Left ventricle myocardium inferior (tissue), 1 donor: ENCODE data around the gene BMPER. TPM values are rescaled to one million over a fixed set of nuclear protein-coding genes. Genes with fewer than 3 reads are reported as not detected.

ENCODE experiments used
- DNase-seq: peaks from one replicate; pipeline ENCODE4 v3.0.0-alpha.2; 2020
- H3K27ac ChIP-seq: fragments of 200-600 bp; replicated peaks from 2 replicates; pipeline ENCODE4 v1.8.0; 2021
- H3K27me3 ChIP-seq: fragments of 200-600 bp; 2 replicates; pipeline ENCODE4 v1.8.0; 2021; ENCODE audit warnings: low read depth
- H3K36me3 ChIP-seq: fragments of 200-600 bp; 2 replicates; pipeline ENCODE4 v1.8.0; 2021
- H3K4me1 ChIP-seq: fragments of 200-600 bp; 2 replicates; pipeline ENCODE4 v1.8.0; 2021
- H3K4me3 ChIP-seq: fragments of 200-600 bp; 2 replicates; pipeline ENCODE4 v1.8.0; 2021; ENCODE audit warnings: mild to moderate bottlenecking, moderate library complexity
- H3K9me3 ChIP-seq: fragments of 200-600 bp; replicated peaks from 2 replicates; pipeline ENCODE4 v1.8.0; 2021
- intact Hi-C: fragments of 100-400 bp; cut with micrococcal nuclease; formaldehyde crosslinking; loops from one replicate; pipeline ENCODE4 v1.11.0; 2022
- total RNA-seq: library from RNA; stranded (reverse); fragmentation: NEBNext Ultra II Directional; extraction: Animal tissue kit (Norgen Biotek cat#: 25700); gene quantifications from one replicate; pipeline ENCODE4 v1.2.1, GENCODE V29; 2021
- TF ChIP-seq, protein P1 (sequence below): fragments of 200-600 bp; IDR thresholded peaks from 2 replicates; pipeline ENCODE4 v1.8.0; 2021; ENCODE audit warnings: antibody characterized with exemption, mild to moderate bottlenecking, borderline replicate concordance
- donor health status: DM: no; HTN: yes; CAD: no; lungs with severe emphysema.

Gene BMPER
- total RNA-seq, 1 donor from 2014 or later: 2.9 TPM

DNA sequence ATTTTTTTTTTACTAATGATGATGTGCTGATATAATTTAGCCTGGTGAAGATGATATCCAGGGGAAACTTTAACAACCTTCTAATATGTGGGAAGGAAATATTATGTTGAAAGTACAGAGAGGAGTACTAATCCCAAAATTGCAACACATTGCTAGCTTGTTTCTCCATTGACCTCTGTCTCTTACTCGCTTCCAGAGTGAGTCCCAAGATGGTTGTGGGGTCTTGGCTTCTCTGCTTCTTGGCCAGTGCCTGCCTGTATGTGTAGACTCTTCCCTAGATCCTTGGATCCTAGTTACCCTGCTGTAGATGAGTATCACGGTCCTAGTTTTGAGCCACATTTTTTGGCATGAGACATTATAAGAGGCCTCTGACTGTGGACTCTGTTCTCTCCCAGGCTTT lies 17.5 kb downstream of the BMPER start:
- Histone ChIP-seq H3K9me3 (no peaks in the 10 kb centered on the region), H3K36me3 (no peaks in the 10 kb centered on the region), H3K27ac (peak overlapping the region; percentile 55), H3K4me1 (peaks cover 14% of the 10 kb centered on the region), H3K27me3 (peaks cover 50% of the 10 kb centered on the region), H3K4me3 (no peak overlapping the region)
- no peak for DNase-seq
- TF ChIP-seq, protein P1, sequence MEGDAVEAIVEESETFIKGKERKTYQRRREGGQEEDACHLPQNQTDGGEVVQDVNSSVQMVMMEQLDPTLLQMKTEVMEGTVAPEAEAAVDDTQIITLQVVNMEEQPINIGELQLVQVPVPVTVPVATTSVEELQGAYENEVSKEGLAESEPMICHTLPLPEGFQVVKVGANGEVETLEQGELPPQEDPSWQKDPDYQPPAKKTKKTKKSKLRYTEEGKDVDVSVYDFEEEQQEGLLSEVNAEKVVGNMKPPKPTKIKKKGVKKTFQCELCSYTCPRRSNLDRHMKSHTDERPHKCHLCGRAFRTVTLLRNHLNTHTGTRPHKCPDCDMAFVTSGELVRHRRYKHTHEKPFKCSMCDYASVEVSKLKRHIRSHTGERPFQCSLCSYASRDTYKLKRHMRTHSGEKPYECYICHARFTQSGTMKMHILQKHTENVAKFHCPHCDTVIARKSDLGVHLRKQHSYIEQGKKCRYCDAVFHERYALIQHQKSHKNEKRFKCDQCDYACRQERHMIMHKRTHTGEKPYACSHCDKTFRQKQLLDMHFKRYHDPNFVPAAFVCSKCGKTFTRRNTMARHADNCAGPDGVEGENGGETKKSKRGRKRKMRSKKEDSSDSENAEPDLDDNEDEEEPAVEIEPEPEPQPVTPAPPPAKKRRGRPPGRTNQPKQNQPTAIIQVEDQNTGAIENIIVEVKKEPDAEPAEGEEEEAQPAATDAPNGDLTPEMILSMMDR: no peak
- intact Hi-C loops: no loop called here

DNA sequence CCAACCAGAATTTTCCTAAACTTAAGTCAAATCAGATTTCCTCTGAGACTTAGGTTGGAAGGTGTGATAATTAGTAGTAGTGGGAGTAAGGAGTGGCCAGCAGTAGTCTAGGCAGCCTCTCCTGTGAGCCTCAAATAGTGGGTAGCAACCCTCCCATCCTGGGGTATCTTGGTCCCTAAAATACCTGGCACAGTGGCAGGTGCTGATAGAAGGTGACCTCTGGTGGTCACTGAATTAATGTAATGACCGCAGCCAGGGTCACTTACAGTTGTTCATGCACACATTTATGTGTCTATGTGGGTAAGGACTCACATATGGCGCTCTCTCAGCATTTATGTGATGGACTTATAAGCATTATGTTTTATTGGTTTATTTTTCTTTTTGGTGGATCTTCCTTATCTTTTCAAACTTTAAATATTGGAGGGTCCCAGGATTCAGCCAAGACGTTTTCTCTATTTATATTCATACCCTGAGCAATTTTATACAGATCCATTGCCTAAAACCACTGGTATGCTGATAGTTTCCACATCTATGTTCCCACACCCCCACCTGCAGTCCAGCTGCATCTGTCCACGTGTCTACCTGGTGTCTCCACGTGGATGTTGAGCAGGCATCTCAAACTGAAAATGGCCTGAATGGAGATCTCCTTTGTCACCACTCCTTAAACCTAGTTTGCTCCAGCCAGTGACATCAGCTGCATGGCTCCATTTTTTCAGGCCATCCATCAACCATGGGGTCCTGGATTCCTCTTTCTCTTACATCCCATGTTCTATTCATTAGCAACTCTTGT lies 18.3 kb downstream of the BMPER start:
- Histone ChIP-seq H3K36me3 (no peaks in the 10 kb centered on the region), H3K4me1 (peaks cover 7% of the 10 kb centered on the region), H3K27ac (peak overlapping the region; percentile 55), H3K9me3 (no peaks in the 10 kb centered on the region), H3K4me3 (no peak overlapping the region), H3K27me3 (peaks cover 57% of the 10 kb centered on the region)
- DNase-seq: no peak
- TF ChIP-seq, protein P1: no peak
- intact Hi-C loops: no loop called here

DNA sequence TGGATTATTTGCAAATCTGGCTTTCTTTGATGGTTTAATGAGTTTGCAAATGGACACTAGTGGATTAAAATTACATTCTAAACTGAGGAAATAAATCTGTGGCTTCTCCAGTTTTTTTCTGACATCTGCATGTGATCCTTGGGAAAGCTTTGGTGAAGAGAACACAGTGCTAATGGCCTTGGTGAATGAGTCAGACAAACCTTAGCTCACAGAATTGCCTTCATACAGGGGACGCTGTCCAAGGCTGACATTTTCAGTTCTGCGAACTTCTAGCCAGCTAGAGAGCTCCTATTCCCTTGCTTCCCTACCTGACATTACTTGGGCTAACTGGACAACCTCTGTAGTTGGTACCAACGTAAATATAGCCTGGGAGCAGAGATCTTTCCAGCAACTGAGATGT lies 21.2 kb downstream of the BMPER start:
- no peak overlapping the region for H3K4me3 ChIP-seq
- H3K36me3 ChIP-seq: no peaks in the 10 kb centered on the region
- TF ChIP-seq, protein P1: no peak
- no peak for DNase-seq
- H3K9me3 ChIP-seq: no peaks in the 10 kb centered on the region
- no peak overlapping the region for H3K27ac ChIP-seq
- H3K4me1 ChIP-seq: peaks cover 5% of the 10 kb centered on the region
- H3K27me3 ChIP-seq: peaks cover 56% of the 10 kb centered on the region
- intact Hi-C loops: no loop called here

DNA sequence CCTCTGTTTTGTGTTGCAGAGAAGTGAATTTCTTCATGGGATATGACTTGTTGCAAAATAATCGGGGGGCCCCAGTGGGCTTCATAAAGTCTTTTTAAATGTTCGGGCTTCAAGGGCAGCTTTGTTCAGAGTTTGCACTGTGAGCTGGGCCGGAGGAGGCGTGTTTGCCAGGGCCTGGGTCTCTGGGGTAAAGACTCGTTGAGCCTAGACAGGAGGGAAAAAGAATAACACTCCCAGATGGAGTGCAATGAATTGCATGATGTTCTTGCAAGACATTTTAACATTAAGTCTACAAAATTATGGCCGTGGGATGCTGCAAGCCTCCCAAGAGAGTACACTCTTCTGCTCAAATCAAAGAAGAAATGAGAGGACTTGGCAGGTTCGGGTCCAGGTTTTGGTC lies 23.6 kb downstream of the BMPER start:
- peaks cover 39% of the 10 kb centered on the region for H3K27me3 ChIP-seq
- no peaks in the 10 kb centered on the region for H3K4me1 ChIP-seq
- H3K27ac ChIP-seq: no peak overlapping the region
- H3K36me3 ChIP-seq: no peaks in the 10 kb centered on the region
- TF ChIP-seq, protein P1: no peak
- H3K9me3 ChIP-seq: no peaks in the 10 kb centered on the region
- DNase-seq: peak; percentile 35
- no peak overlapping the region for H3K4me3 ChIP-seq
- intact Hi-C loops: no loop called here

DNA sequence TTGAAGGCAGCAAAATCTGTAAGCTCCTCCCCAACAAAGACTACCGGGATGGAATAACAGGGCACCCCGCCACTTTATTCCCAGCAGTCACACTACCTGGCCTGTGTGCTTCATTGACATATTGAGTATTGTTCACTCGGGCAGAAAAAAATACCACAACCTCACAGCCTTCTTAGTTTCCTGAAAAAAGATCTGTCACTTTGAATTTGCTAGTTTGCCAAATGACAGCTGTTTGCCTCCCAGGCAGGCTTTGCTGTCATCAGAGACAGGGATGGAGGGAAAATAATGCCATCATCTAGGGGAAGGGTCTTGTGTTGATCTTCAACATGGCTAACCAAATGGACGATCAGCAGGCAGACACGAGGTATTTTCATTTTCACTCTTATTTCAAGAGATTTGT lies 26.9 kb downstream of the BMPER start:
- Histone ChIP-seq H3K27me3 (peaks cover 30% of the 10 kb centered on the region), H3K4me3 (peak overlapping the region; percentile 47), H3K27ac (no peak overlapping the region), H3K9me3 (no peaks in the 10 kb centered on the region), H3K4me1 (no peaks in the 10 kb centered on the region), H3K36me3 (no peaks in the 10 kb centered on the region)
- DNase-seq: no peak
- intact Hi-C loops: loop anchor here (10.0 kb wide), 2 partner anchors 177 to 747 kb away; no protein-coding TSS in a partner anchor
- TF ChIP-seq, protein P1: no peak
